Testis (tissue), 2 donors: ENCODE results near the gene INTS4.

Experiments
- CTCF ChIP-seq, 3 experiments: fragments of 450-650 bp in 2 of 3; fragments of 200-600 bp in 1 of 3; sonication (generic) in 1 of 3; IDR thresholded peaks; one replicate each; pipeline ENCODE4 v1.5.1; 2016 to 2019; ENCODE audit warnings: antibody characterized with exemption in 3 of 3, mild to moderate bottlenecking in 2 of 3, moderate library complexity in 1 of 3
- POLR2A ChIP-seq: fragments of 450-650 bp; IDR thresholded peaks from one replicate; pipeline ENCODE4 v1.6.1; 2017; ENCODE audit warnings: antibody characterized with exemption, mild to moderate bottlenecking, moderate library complexity

GRCh38 chr11:78010755-78011154 lies 16.3 kb upstream of the INTS4 start:
- TF ChIP-seq POLR2A, result no peak
- TF ChIP-seq CTCF (IDR thresholded peaks at IDR 0.05), result no peak
